Measurements from ENCODE around the gene GPATCH2. TPM values are rescaled to one million over a fixed set of nuclear protein-coding genes. Genes with fewer than 3 reads are reported as not detected.
"Not testable (repeated sequence)": the region's sequence is repeated elsewhere in the genome, so short reads cannot be mapped to it uniquely, and the experiment has no call there.

GPATCH2 gene
- polyA plus RNA-seq, 3 donors: 24.8 to 26.9 (median 24.9) TPM

- DNase-seq (ENCODE audit: low read depth in 3 of 3, low spot score in 2 of 3): not testable (repeated sequence)
These were observed 251.1 kb downstream of the GPATCH2 start for GRCh38 chr1:217379804-217380203.

GRCh38 chr1:217379336-217379735 is 251.6 kb downstream of the GPATCH2 start:
- no peak for DNase-seq (ENCODE audit: low read depth in 3 of 3, low spot score in 2 of 3)

Other genes with a start within 250 kb of the GPATCH2 start
- gene SPATA17, start 254 bp upstream of the GPATCH2 start, polyA plus RNA-seq (ENCODE audit: insufficient read length in 3 of 3): 10 to 100 TPM; 14.5 to 15.8 (median 14.9) TPM